NCI-H1930 (cell line): ENCODE measurements around the gene OTUD4.
A peak's percentile ranks its signal among the peaks of the same experiment; 100 is the strongest.
"Not testable (repeated sequence)": the region's sequence is repeated elsewhere in the genome, so short reads cannot be mapped to it uniquely, and the experiment has no call there.

Experiments used
- DNase-seq, 2 experiments: peaks; one replicate each; lab custom pipeline; 2025; lab: John Stamatoyannopoulos, UW

Gene OTUD4

DNA sequence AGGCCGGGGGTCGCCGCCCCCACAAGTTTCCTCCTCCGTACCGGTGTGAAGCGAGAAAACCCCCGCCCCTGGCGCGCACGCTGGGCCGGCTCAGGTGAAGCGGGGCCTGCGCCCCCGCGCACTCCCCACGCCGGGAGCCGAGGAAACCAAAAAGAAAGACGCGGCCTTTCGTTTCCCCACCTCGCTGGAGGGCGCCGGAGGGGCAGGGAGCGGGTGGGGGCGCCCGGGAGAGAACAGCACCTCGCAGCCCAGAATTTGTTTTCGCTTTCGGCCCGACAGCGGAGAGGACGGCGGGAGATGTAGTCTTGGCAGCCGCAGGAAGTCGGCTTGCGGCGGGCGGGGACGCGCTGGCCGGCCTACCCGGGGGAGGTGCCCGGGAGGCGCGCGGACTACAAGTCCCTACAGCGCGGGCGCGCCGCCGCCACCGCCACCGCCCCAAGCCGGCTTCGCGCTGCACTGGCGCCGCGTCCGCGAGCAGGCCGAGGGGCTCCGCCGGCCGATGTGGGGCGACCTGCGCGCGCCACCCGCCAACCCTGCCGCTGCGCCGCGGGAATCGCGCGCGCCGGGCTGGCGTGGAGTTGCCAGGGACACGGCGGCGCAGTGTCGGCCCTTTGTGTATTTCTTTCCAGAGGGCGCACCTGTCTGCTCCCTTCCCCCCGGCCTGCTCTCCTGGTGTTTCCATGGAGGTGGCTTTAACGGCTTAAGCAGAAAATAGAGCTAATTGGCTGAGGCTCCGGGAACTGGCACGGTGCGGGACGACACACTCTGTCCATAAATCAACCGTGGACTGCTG is at the start of gene OTUD4:
Gene OTUD4 (minus strand): TSS at position 292 of the 793 bp plus-strand sequence. CDS start 616 bp downstream, outside the sequence.
- DNase-seq, result peak; percentile 93 to 96

- DNase-seq, result not testable (repeated sequence)
Measured at GRCh38 chr4:145223228-145223627, 42.8 kb upstream of the OTUD4 start.

DNA sequence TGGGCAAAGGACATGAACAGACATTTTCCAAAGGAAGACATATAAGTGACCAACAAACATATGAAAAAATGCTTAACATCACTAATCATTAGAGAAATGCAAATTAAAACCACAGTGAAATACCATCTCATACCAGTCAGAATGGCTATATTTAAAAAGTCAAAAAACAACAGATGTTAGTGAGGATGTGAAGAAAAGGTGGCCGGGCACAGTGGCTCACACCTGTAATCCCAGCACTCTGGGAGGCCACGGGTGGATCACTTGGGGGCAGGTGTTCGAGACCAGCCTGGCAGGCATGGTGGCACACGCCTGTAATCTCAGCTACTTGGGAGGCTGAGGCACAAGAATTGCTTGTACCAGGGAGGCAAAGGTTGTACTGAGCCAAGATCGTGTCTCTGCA is 41.1 kb upstream of the OTUD4 start:
- not testable (repeated sequence) for DNase-seq

GRCh38 chr4:145219090-145219489 is 38.7 kb upstream of the OTUD4 start:
- no peak for DNase-seq

GRCh38 chr4:145218251-145218650 is 37.9 kb upstream of the OTUD4 start:
- no peak for DNase-seq

DNA sequence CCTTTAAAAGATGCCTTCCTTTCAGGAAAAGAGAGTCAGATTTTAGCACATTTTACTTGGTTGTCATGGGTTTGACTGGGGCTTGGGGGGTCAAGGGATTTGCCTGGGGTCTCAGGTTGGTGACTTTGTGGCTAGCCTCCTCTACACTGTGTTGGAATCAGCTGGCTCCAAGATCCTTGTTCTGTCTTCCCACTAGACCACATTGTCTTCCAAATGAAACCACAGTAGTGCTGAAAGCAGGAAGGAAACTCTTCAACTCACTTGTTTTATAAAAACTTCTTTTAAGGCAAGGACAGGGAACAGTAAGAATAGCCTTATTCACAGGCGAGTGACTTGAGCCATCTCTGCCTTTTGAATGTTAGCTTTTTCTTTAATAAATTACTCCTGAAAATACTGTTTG is 37.0 kb upstream of the OTUD4 start:
- DNase-seq, result no peak

GRCh38 chr4:145216535-145216934 is 36.1 kb upstream of the OTUD4 start:
- no peak for DNase-seq

DNA sequence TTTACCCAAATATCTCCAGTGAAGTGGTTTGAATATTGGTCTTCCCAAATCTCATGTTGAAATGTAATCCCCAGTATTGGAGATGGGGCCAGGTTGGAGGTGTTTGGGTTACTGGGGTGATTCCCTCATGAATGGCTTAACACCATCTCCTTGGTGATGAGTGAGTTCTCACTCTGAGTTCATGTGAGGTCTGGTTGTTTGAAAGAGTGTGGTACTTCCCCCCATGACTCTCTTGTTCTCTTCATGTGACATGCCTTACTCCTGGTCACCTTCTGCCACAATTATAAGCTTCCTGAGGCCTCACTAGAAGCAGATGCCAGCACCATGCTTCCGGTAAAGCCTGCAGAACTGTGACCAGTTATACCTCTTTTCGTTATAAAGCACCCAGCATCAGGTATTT is 32.9 kb upstream of the OTUD4 start:
- DNase-seq, result no peak

DNA sequence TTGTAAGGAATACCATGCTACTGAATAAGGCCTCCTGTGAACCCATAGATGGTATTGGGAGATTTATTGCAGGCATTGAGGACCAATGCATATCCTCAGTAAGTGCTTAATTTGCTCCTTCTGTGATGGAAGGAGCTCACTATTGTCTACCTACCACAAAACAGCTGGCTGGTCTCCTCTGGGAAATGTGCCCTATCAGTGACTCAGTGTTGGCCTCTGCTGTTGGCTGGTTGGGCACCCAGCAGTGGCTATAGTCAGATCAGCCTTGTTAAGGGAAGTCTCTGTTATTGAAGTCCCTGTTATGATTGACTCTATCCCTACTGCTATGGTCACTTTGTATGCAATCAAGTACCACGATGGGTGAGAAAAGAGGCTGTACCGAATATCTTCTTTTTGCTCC is 27.5 kb upstream of the OTUD4 start:
- DNase-seq, result no peak

DNA sequence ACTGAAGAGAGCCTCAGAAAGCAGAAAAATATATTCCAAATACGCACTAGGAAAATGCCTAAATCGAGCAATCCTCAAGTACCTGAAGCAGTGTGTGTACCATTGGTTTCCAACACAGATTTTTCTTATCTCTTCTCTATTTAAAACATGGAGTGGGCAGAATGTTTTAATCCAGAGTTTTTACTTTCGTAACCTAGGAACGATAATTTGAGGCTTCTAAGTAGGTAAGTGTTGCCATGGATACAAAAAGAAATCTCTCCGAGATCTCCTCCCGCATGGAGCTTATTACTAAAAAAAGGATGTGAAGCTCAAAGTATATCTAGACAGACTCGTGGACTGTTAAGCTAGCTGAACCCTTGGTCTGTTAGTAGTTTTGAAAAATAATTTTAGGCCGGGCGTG is 23.0 kb upstream of the OTUD4 start:
- DNase-seq, result no peak

DNA sequence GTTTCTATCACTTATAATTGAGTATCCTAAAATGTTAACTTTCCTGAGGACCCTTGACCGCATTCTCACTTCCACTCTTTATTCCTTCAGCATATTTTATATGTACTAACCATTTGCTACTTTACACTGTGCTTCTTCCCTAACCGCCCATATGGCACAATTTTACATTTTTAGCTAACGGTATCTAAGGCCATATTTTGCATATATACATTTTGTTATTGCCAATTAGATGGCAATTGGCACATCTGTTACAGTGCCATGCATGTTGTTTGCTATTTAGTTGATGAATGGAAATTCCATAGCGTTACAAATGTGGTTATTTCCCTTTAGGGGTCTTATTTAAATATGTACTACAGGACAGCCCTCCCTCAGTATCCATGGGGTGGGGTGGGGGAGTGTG is 20.0 kb upstream of the OTUD4 start:
- DNase-seq, result no peak

- no peak for DNase-seq
Measured at GRCh38 chr4:145199051-145199716, 18.8 kb upstream of the OTUD4 start.

GRCh38 chr4:145196747-145197146 is 16.4 kb upstream of the OTUD4 start:
- no peak for DNase-seq

- DNase-seq, result no peak
Measured at GRCh38 chr4:145195167-145195952, 15.0 kb upstream of the OTUD4 start.

GRCh38 chr4:145189981-145190380 is 9.6 kb upstream of the OTUD4 start:
- DNase-seq, result no peak

DNA sequence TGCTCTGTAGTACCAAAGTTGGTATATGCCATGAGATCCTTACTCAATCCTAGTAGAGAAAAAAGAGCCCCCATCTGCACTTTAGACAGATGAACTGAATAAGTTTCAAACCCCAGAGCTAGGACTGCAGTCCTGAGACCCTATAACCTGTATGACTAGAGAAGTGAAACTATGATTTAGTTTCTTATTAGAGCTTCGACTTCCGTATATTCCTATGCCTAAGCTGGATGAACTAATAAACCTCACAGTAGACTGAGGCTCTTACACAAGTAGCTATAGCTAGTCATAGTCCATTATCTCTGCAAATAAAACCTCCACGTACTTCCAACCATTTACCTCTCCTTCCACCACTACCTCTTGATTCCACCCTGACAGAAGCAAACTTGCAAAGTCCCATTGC is 6.3 kb upstream of the OTUD4 start:
- DNase-seq, result no peak

DNA sequence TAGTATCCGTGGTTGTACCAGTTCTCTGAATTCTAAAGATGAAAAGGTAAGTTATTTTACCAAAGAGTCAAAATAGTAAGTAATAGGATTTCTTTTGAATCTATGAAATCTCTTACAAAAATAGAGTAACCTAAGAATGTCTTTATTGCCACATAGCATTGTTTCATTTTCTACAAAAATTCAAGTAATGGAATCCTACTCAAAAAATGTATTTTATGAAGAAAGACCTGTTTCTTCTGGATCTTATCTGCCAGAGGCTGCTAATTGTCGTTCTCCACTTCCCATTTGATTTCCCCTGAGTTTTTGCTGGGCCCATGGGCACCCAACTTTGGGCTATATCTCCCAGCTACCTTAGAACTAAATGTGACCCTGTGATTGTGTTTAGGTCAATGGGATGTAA is 3.2 kb upstream of the OTUD4 start:
- DNase-seq, result no peak

DNA sequence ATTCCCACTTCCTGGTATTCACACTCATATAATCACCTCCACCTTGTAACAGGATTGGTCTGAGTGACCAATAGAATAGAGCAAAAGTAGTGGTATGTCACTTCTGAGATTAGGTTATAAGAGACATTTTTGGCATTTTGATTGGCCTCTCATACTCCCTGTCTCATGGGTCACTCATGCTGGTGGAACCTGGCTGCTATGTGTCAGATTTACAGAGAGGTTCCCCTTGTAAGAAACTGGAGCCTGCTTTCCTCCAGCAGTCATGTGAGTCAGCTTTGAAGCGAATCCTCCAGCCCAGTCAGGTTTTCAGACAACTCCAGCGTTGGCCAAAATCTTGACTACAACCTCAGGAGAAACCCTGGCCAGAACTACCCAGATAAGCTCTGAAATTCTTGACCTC is 2.6 kb upstream of the OTUD4 start:
- no peak for DNase-seq

DNA sequence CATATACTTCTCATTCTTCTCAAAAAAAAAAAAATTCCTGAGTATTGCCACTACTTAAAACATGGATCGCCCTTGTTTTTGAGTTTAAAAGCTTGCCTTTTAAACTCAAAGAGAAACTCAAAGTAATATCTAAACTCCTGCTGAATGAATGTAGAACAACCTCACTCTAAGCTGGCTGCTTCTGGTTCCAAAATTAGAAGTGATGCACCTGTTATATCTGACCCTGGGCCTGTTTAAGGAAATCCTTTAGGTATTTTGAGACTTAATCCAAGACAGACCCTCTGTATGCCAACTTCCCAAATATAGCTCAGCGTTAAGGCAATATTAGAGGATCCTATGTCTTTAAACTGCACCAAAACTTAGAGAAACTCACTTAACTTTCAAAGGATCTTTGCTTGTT is 1.8 kb upstream of the OTUD4 start:
- no peak for DNase-seq

GRCh38 chr4:145181091-145181501 is 707 bp upstream of the OTUD4 start:
- no peak for DNase-seq

DNA sequence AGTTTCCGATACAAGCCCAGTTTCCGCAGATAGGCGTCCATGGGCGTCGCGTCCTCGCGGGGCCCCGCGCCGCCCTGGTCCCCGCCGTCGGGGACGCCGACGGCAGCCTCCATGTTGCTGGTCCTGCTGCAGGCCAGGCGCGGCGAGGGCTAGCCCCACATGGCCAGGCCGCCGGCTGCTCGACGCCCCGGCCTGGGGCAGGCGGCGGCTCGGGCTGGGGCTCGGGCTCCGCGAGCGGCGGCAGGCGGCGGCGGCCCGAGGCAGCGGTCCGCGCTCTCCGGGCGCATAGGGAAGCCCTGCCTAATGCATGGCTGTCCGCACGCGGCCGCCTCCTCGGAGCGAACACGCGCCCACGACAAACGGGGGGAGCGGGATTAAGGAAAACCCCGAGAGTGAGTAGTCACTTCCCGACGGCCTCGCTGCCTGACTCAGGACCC is 510 bp downstream of the OTUD4 start:
- not testable (repeated sequence) for DNase-seq

DNA sequence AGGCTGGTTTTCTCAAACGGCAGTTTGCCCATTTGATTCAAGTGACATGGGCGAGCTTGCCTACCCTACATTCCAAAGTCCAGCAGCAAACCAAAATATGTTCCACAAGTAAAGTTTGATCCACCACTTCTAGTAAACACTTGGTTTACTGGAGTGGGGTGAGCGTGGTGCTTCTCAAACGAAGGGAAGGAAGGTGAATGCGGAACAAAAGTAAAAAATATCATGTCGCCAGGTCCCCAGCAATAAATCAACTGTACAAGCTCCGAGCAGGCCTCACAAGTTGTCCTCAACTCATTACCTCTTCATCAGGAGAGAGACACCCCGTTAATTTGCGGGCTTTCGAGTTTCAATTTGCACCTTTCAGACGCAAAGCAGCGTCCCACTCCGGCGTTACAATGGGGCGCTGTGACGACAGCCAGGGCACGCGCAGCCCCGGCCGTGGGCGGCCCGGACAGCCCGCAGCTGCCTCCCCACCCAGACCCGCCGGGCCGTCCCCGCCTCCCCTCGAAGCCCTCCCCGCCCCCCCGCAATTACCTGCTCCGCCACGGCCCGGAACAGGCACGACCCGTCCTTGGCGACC is 1.0 kb downstream of the OTUD4 start:
- no peak for DNase-seq
